IMR-90 (cell line): Measurements from ENCODE around the gene PIPOX. TPM values are rescaled to one million over a fixed set of nuclear protein-coding genes. Genes with fewer than 3 reads are reported as not detected.

Experiments
- ATAC-seq: fragments of 200-7000 bp; cut with Tn5 transposase; 2 replicates; pipeline ENCODE4 v1.9.1; 2020; ENCODE audit warnings: low read depth, mild to moderate bottlenecking, moderate library complexity
- BruUV-seq: library from RNA; stranded (reverse); fragments of 400-500 nt; replicated peaks from 2 replicates; lab custom pipeline; 2021; lab: Mats Ljungman, UMichigan
- CTCF ChIA-PET: fragments of 300-600 bp; formaldehyde crosslinking; extraction: SDS; loops from one replicate; lab custom pipeline; 2021; ENCODE audit warnings: antibody characterized with exemption; lab: Yijun Ruan, JAX
- POLR2A ChIA-PET: fragments of 300-600 bp; sonication (Branson Sonifier 250); formaldehyde crosslinking; loops from one replicate; lab custom pipeline; 2022; ENCODE audit warnings: antibody characterized with exemption; ENCODE audit not compliant: unreplicated experiment; lab: Charles Lee
- DNase-seq: peaks from one replicate; pipeline ENCODE4 v3.0.0; 2013
- H2AFZ ChIP-seq: replicated peaks from 2 replicates; pipeline ENCODE3; 2013; ENCODE audit warnings: low read length, mild to moderate bottlenecking; ENCODE audit not compliant: poor library complexity
- H2AK5ac ChIP-seq: 2 replicates; pipeline ENCODE4 v1.6.1; 2013; ENCODE audit warnings: low read depth, low read length, inconsistent platforms
- H2AK9ac ChIP-seq: replicated peaks from 2 replicates; pipeline ENCODE3; 2013; ENCODE audit warnings: mild to moderate bottlenecking, low read depth, low read length, moderate library complexity; ENCODE audit not compliant: poor library complexity
- H2BK120ac ChIP-seq: 2 replicates; pipeline ENCODE4 v1.6.1; 2013; ENCODE audit warnings: low read depth, low read length, inconsistent platforms
- H2BK15ac ChIP-seq: 3 replicates; pipeline ENCODE4 v1.6.1; 2013; ENCODE audit warnings: low read depth, low read length, inconsistent platforms
- H2BK20ac ChIP-seq: 2 replicates; pipeline ENCODE4 v1.6.1; 2013; ENCODE audit warnings: low read depth, mild to moderate bottlenecking, inconsistent platforms, low read length, moderate library complexity
- H2BK5ac ChIP-seq: 2 replicates; pipeline ENCODE4 v1.6.1; 2013; ENCODE audit warnings: mild to moderate bottlenecking, low read depth, low read length, inconsistent platforms; ENCODE audit not compliant: poor library complexity, severe bottlenecking
- H3K14ac ChIP-seq: replicated peaks from 2 replicates; pipeline ENCODE4 v1.6.1; 2013; ENCODE audit warnings: low read depth, low read length, inconsistent platforms
- H3K18ac ChIP-seq: 2 replicates; pipeline ENCODE4 v1.6.1; 2013; ENCODE audit warnings: low read depth, low read length, control low read depth
- H3K23ac ChIP-seq: 2 replicates; pipeline ENCODE4 v1.6.1; 2013; ENCODE audit warnings: low read depth, low read length, inconsistent platforms
- H3K27ac ChIP-seq: 2 replicates; pipeline ENCODE4 v1.5.1; 2013; ENCODE audit warnings: mild to moderate bottlenecking, control low read depth, low read length; ENCODE audit not compliant: insufficient read depth
- H3K27me3 ChIP-seq: 2 replicates; pipeline ENCODE4 v1.6.1; 2013; ENCODE audit warnings: low read length; ENCODE audit not compliant: control insufficient read depth, insufficient read depth
- H3K36me3 ChIP-seq: 2 replicates; pipeline ENCODE4 v1.6.1; 2013; ENCODE audit warnings: low read length, mixed read lengths; ENCODE audit not compliant: control insufficient read depth, insufficient read depth
- H3K4ac ChIP-seq: 2 replicates; pipeline ENCODE4 v1.6.1; 2013; ENCODE audit warnings: low read depth, low read length, inconsistent platforms
- H3K4me1 ChIP-seq: 2 replicates; pipeline ENCODE4 v1.6.1; 2013; ENCODE audit warnings: low read length, mixed read lengths; ENCODE audit not compliant: control insufficient read depth, insufficient read depth
- H3K4me2 ChIP-seq: 2 replicates; pipeline ENCODE4 v1.6.1; 2013; ENCODE audit warnings: low read depth, mild to moderate bottlenecking, control low read depth, low read length, moderate library complexity
- H3K4me3 ChIP-seq: 2 replicates; pipeline ENCODE4 v1.5.1; 2013; ENCODE audit warnings: low read depth, mild to moderate bottlenecking, control low read depth, low read length, moderate library complexity; ENCODE audit not compliant: insufficient read depth
- H3K56ac ChIP-seq: 2 replicates; pipeline ENCODE4 v1.6.1; 2013; ENCODE audit warnings: low read length, inconsistent platforms; ENCODE audit not compliant: insufficient read depth; ENCODE audit errors: extremely low read depth
- H3K79me1 ChIP-seq, 2 experiments: 2 replicates each; pipeline ENCODE4 v1.6.1; 2013; ENCODE audit warnings: low read length in 2 of 2, inconsistent platforms in 1 of 2, low read depth in 1 of 2
- H3K9ac ChIP-seq: 2 replicates; pipeline ENCODE4 v1.6.1; 2013; ENCODE audit warnings: low read depth, low read length, control low read depth
- H3K9me1 ChIP-seq: 2 replicates; pipeline ENCODE4 v1.6.1; 2013; ENCODE audit warnings: low read length, inconsistent platforms; ENCODE audit not compliant: insufficient read depth
- H3K9me3 ChIP-seq: 2 replicates; pipeline ENCODE4 v1.6.1; 2013; ENCODE audit warnings: low read length; ENCODE audit not compliant: control insufficient read depth, insufficient read depth
- H4K20me1 ChIP-seq: 2 replicates; pipeline ENCODE4 v1.6.1; 2013; ENCODE audit warnings: low read length, inconsistent platforms; ENCODE audit not compliant: insufficient read depth
- H4K5ac ChIP-seq: 2 replicates; pipeline ENCODE4 v1.6.1; 2013; ENCODE audit warnings: mild to moderate bottlenecking, low read depth, low read length, control low read depth
- H4K8ac ChIP-seq, 2 experiments: 2 replicates each; pipeline ENCODE4 v1.6.1; 2013; ENCODE audit warnings: low read depth in 2 of 2, low read length in 2 of 2, control low read depth in 1 of 2, inconsistent platforms in 1 of 2
- H4K91ac ChIP-seq: 2 replicates; pipeline ENCODE4 v1.6.1; 2013; ENCODE audit warnings: low read depth, low read length, inconsistent platforms; ENCODE audit not compliant: insufficient read depth
- MAFK ChIP-seq: IDR thresholded peaks from 2 replicates; pipeline ENCODE4 v1.6.1; 2012; ENCODE audit warnings: low read depth, low read length, improper control_type of control experiment
- NFE2L2 ChIP-seq: fragments of 150-350 bp; IDR thresholded peaks from 2 replicates; pipeline ENCODE4 v1.6.1; 2016; ENCODE audit warnings: low read depth, mild to moderate bottlenecking, low read length
- SMC3 ChIP-seq: fragments of 150-350 bp; IDR thresholded peaks from 2 replicates; pipeline ENCODE4 v1.6.1; 2016; ENCODE audit warnings: low read depth, mild to moderate bottlenecking, antibody characterized with exemption, low read length, moderate library complexity
- WGBS, 2 experiments: methylation state at CpG; one replicate each; pipeline versions ENCODE4 v1.1.5 to v1.1.7; 2013; ENCODE audit warnings: missing lambda C conversion rate in 2 of 2; ENCODE audit not compliant: insufficient read length in 1 of 2; ENCODE audit errors: extremely low coverage in 2 of 2; 5-methylcytosine and 5-hydroxymethylcytosine counted together
- dilution Hi-C: fragments of 300-500 bp; cut with HindIII; formaldehyde crosslinking; loops from one replicate; pipeline ENCODE4 v1.14.3; 2018; ENCODE audit warnings: low sequenced_read_pairs; ENCODE audit not compliant: unreplicated experiment
- in situ Hi-C: fragments of 300-500 bp; cut with MboI; formaldehyde crosslinking; loops from 3 replicates; pipeline ENCODE4 v1.14.3; 2019; ENCODE audit warnings: low sequenced_read_pairs, inconsistent platforms, mixed read lengths
- intact Hi-C: fragments of 100-400 bp; cut with micrococcal nuclease; formaldehyde crosslinking; loops from 2 replicates; pipeline ENCODE4 v1.10.0; 2022
- polyA plus RNA-seq, 3 experiments: library from polyadenylated mRNA; depleted of rRNA; stranded (reverse); fragments of >200 nt; gene quantifications; 2 replicates each; pipeline ENCODE4 v1.2.3, GENCODE V29; 2012; ENCODE audit warnings: low replicate concordance in 1 of 3
- total RNA-seq: library from RNA; depleted of rRNA; stranded (reverse); fragments of >200 nt; gene quantifications from 2 replicates; pipeline ENCODE4 v1.2.3, GENCODE V29; 2012

Gene PIPOX
- total and polyA plus RNA-seq, 2 of the 4 experiments (the other 2 are of a cell fraction): 0.43 to 1.3 TPM

DNA sequence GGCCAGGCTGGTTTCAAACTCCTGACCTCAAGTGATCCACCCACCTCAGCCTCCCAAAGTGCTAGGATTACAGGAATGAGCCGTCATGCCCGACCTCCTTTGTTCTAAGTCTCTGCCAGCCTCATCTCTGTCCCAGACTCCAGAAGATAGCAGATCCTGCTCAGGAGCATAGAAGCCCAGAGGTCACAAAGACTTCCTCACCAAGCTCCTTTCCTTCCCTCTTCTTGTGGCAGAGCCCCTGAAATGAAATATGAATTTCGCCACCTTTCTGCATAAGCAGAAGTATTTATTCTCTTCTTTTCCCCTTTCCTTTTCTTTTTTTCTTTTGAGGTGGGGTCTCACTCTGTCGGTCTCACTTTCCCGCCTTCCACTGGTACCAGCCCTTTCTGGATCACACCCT, 11.5 kb upstream of the PIPOX start:
- dilution Hi-C loops (no loop called here), in situ Hi-C loops (no loop called here), intact Hi-C loops (no loop called here)
- Histone ChIP-seq H3K14ac (no peak overlapping the region), H3K79me1 (no peaks in the 10 kb centered on the region), H2BK120ac (no peak overlapping the region), H2AK9ac (no peak overlapping the region), H3K4me3 (no peak overlapping the region), H3K9me3 (peaks cover 27% of the 10 kb centered on the region), H4K8ac (no peak overlapping the region), H3K27ac (no peak overlapping the region), H2AFZ (no peak overlapping the region), H3K9ac (no peak overlapping the region), H3K9me1 (no peaks in the 10 kb centered on the region), H2BK5ac (no peak overlapping the region), H3K27me3 (peaks cover 63% of the 10 kb centered on the region), H3K4ac (no peak overlapping the region), H3K36me3 (no peaks in the 10 kb centered on the region), H2BK20ac (no peak overlapping the region), H3K56ac (no peak overlapping the region), H3K4me2 (no peak overlapping the region), H3K23ac (no peak overlapping the region), H2BK15ac (no peak overlapping the region), H3K18ac (no peak overlapping the region), H4K20me1 (no peaks in the 10 kb centered on the region), H4K5ac (no peak overlapping the region), H4K91ac (no peak overlapping the region), H2AK5ac (no peak overlapping the region), H3K4me1 (no peaks in the 10 kb centered on the region)
- no peak for DNase-seq
- POLR2A ChIA-PET: no interaction called here
- no TSS peak for BruUV-seq
- no peak for ATAC-seq
- WGBS, 2 experiments: 20% methylated on average over 2 of the region's 5 CpGs; no CpG with 5 or more reads in 1 of the 2 experiments
- CTCF ChIA-PET: no interaction called here
- no peak for TF ChIP-seq NFE2L2
- TF ChIP-seq SMC3: no peak
- no peak for TF ChIP-seq MAFK
